ENCODE data around the gene CCN5. TPM values are rescaled to one million over a fixed set of nuclear protein-coding genes. Genes with fewer than 3 reads are reported as not detected.
"Not testable (repeated sequence)": the region's sequence is repeated elsewhere in the genome, so short reads cannot be mapped to it uniquely, and the experiment has no call there.

Gene CCN5
- polyA plus RNA-seq, 1 donor: 0.09 TPM

DNA sequence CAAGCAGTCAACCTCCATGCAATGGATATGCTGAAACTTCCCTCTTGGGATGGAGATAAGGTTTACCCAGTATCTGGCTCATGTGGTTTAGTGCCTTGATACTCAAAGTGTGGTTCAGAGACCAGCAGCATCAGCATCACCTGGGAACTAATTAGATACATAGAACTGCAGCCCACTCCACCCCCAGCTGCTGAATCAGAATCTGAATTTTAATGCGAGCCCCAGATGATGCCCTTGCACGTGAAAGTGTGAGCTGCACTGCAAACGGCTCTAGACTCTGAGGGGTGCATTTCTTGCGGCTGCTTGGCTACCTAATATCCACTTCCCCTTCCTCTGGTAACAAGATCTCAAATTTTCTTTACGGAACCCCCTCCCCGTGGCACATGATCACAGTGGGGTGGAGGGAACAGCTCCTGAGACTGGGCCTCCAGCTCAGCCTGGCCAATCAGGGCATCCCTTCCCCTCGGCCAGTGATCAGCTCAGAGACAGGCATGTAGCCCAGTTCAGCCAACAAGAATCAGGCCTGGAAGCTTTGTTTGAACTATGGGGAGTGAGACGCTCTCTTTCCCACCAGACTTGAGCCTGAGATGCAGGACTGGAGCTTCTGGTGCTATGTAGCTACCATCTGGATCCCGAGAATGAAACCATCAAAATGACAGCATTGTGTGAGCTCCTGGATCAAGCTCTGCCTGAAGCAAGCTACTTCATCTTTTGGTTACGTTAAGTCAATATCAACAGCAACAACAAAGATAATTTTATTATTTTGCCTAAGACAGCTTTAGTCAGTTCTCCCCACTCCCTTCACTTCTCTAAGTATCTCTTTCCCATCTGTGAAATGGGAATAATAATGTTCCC, 43.3 kb downstream of the CCN5 start:
- no peak for DNase-seq
- H3K4me1 ChIP-seq (ENCODE audit: control insufficient read depth, insufficient read depth, low read length): no peaks in the 10 kb centered on the region
- H3K27ac ChIP-seq (ENCODE audit: low read length): no peak overlapping the region
- H3K36me3 ChIP-seq (ENCODE audit: control insufficient read depth, insufficient read depth, low read length): no peaks in the 10 kb centered on the region
- H3K4me3 ChIP-seq (ENCODE audit: low read length): no peak overlapping the region
- H3K27me3 ChIP-seq (ENCODE audit: control insufficient read depth, insufficient read depth, low read length): no peaks in the 10 kb centered on the region
- 100% methylated on average over 1 of the region's 10 CpGs for WGBS (ENCODE audit: insufficient coverage, low lambda C conversion rate)
- H3K9me3 ChIP-seq (ENCODE audit: control insufficient read depth, low read depth, low read length): no peaks in the 10 kb centered on the region

DNA sequence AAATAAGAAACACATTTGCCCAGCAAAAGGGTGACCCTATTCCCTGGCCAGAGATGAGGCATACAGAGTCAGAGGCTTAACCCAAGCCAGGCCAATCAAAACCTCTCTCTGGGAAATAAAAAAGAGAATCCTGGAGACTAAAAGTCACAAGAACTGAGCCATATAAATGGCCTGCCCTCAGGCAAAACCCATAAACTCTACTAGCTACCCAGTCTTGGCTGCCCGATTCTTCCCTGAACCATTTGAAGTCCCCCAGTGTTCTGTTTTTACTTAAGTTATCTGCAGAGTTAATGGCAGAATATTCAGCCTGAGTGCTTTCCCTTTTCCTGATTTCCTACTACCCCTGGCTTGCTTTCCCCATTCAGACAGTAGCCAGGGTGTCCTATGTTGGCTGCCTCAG, 44.4 kb downstream of the CCN5 start:
- Histone ChIP-seq H3K27ac (ENCODE audit: low read length) (no peak overlapping the region), H3K4me3 (ENCODE audit: low read length) (no peak overlapping the region), H3K27me3 (ENCODE audit: control insufficient read depth, insufficient read depth, low read length) (no peaks in the 10 kb centered on the region), H3K36me3 (ENCODE audit: control insufficient read depth, insufficient read depth, low read length) (no peaks in the 10 kb centered on the region), H3K4me1 (ENCODE audit: control insufficient read depth, insufficient read depth, low read length) (no peaks in the 10 kb centered on the region), H3K9me3 (ENCODE audit: control insufficient read depth, low read depth, low read length) (no peaks in the 10 kb centered on the region)
- no CpG with 5 or more reads among the region's 1 CpG for WGBS (ENCODE audit: insufficient coverage, low lambda C conversion rate)
- DNase-seq: no peak

DNA sequence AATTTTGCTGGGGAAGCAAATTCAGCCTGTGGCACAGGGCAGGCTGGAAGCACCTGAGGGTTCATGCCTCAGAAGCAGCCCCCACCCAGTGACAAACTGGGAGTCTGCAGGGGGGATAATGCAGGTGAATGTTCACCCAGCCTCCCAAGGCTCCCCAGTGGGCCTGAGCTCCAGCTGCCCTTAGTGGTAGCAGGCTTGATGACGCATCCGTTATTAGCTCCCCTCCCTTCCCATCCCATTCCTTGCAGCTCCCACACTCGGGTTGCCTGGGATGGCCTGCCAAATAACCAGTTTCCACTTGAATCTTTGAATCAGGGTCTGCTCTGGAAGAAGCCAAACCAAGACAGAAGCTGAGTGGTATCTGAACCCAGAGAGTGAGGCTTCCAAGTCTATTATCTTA, 46.3 kb downstream of the CCN5 start:
- no peaks in the 10 kb centered on the region for H3K36me3 ChIP-seq (ENCODE audit: control insufficient read depth, insufficient read depth, low read length)
- no CpG with 5 or more reads among the region's 3 CpGs for WGBS (ENCODE audit: insufficient coverage, low lambda C conversion rate)
- no peak overlapping the region for H3K4me3 ChIP-seq (ENCODE audit: low read length)
- no peak overlapping the region for H3K27ac ChIP-seq (ENCODE audit: low read length)
- H3K9me3 ChIP-seq (ENCODE audit: control insufficient read depth, low read depth, low read length): no peaks in the 10 kb centered on the region
- H3K27me3 ChIP-seq (ENCODE audit: control insufficient read depth, insufficient read depth, low read length): no peaks in the 10 kb centered on the region
- H3K4me1 ChIP-seq (ENCODE audit: control insufficient read depth, insufficient read depth, low read length): no peaks in the 10 kb centered on the region
- no peak for DNase-seq

DNA sequence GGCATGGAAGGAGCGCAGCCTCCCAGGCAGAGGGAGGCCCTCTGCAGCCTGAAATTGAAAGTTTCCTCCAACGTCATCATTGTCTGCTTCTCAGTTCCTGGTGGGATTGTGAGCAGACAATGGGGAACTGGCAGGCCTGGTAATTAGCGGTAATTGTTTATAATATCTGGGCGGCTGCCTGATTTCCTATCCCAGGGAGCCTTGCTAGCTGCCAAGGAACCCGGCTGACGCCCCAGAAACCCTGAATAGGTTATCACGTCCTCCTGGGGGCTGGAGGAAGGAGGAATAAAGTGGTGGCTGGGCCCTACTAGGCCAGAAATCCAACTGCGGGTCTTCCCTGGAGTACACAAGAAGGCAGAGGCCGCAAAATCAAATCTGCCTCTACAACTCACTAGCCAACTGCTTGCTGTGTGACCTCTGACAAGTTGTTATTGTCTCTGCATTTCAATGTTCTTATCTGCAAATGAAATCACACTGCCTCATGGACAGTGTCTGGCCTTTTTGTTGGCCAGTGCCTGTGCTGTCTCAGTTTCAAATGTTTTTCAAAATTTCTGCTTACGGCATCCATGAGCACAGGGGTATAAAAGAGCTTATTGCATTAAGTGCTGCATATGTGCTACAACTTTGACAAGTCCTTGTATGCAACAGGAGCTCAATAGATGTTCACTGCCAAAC, 47.4 kb downstream of the CCN5 start:
- H3K9me3 ChIP-seq (ENCODE audit: control insufficient read depth, low read depth, low read length): no peaks in the 10 kb centered on the region

DNA sequence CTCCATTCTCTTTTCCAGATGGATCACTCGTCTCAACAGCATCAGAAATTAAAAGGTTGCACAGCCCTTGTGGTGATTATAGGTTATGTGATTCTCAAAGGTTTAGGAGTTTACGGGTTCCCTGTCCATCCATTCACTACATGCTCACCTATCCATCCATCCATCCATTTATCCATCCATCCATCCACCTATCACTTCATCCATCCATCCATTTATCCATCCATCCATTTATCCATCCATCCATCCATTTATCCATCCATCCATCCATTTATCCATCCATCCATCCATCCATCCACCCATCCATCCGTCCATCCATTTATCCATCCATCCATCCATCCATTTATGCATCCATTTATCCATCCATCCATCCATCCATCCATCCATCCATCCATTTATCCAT, 48.6 kb downstream of the CCN5 start:
- 100% methylated on average over 1 of the region's 3 CpGs for WGBS (ENCODE audit: insufficient coverage, low lambda C conversion rate)
- not testable (repeated sequence) for H3K27me3 ChIP-seq (ENCODE audit: control insufficient read depth, insufficient read depth, low read length); H3K27ac ChIP-seq (ENCODE audit: low read length); H3K4me1 ChIP-seq (ENCODE audit: control insufficient read depth, insufficient read depth, low read length); H3K9me3 ChIP-seq (ENCODE audit: control insufficient read depth, low read depth, low read length); H3K4me3 ChIP-seq (ENCODE audit: low read length); DNase-seq; H3K36me3 ChIP-seq (ENCODE audit: control insufficient read depth, insufficient read depth, low read length)

More for the DNA sequence above, 47.4 kb downstream of the CCN5 start:
- WGBS (ENCODE audit: insufficient coverage, low lambda C conversion rate): no CpG with 5 or more reads among the region's 10 CpGs
- no peaks in the 10 kb centered on the region for H3K27me3 ChIP-seq (ENCODE audit: control insufficient read depth, insufficient read depth, low read length)
- H3K36me3 ChIP-seq (ENCODE audit: control insufficient read depth, insufficient read depth, low read length): no peaks in the 10 kb centered on the region
- no peak overlapping the region for H3K4me3 ChIP-seq (ENCODE audit: low read length)
- DNase-seq: peak in 1 of 2 donors; percentile 33
- H3K27ac ChIP-seq (ENCODE audit: low read length): no peak overlapping the region
- H3K4me1 ChIP-seq (ENCODE audit: control insufficient read depth, insufficient read depth, low read length): no peaks in the 10 kb centered on the region

DNA sequence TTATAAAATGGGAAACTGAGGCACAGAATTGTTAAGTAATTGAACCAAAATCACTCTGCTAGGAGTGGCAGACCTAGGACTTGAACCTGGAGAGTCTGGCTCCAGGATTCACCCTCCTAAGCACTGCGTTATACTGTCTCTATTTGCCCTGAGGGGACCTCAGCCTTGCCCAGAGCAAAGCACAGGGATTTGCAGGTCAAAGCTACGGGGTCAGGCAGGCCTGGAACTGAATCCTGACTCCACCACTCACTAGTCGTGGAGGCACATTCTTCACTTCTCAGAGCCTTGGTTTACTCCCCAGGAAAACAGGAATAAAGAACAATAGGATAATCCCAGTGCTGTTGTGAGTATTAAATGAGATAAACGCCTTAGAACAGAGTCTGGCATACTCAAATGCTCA, 49.9 kb downstream of the CCN5 start:
- no peak for DNase-seq
- 86% methylated on average over 1 of the region's 4 CpGs for WGBS (ENCODE audit: insufficient coverage, low lambda C conversion rate)
- H3K4me3 ChIP-seq (ENCODE audit: low read length): no peak overlapping the region
- H3K4me1 ChIP-seq (ENCODE audit: control insufficient read depth, insufficient read depth, low read length): no peaks in the 10 kb centered on the region
- H3K9me3 ChIP-seq (ENCODE audit: control insufficient read depth, low read depth, low read length): no peaks in the 10 kb centered on the region
- peaks cover 2% of the 10 kb centered on the region for H3K36me3 ChIP-seq (ENCODE audit: control insufficient read depth, insufficient read depth, low read length)
- H3K27ac ChIP-seq (ENCODE audit: low read length): no peak overlapping the region
- H3K27me3 ChIP-seq (ENCODE audit: control insufficient read depth, insufficient read depth, low read length): no peaks in the 10 kb centered on the region

DNA sequence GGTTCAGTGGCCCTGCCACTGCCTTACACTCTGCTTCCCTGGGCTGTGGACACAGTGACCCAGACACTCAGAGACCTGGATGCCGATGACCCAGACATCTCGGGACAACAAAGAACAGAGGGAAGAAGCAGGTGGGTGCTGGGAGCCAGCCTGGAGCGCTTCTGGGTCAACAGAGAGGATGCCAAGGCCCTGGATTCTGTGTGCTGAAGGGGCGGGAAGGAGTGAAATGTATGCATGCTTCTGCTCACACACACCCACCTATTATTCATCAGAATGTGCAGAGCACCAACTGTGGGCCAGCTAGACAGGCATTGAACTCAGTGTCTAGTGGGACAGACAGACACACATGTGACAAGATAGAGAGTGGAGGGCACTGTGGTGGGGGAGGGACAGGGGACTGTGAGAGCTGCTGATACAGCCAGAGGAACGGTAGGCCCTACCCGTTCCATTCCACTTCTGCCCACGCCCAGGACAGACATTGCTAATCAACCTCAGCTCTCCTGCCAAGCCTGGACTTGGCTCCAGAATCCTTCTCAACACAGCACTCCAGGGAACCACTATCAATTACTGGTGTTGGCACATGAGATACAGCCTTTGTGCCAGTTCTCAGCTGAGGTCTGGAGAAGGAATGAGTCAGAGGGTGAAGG, 50.7 kb downstream of the CCN5 start:
- DNase-seq: no peak
- Histone ChIP-seq H3K4me1 (ENCODE audit: control insufficient read depth, insufficient read depth, low read length) (no peaks in the 10 kb centered on the region), H3K4me3 (ENCODE audit: low read length) (no peak overlapping the region), H3K27me3 (ENCODE audit: control insufficient read depth, insufficient read depth, low read length) (no peaks in the 10 kb centered on the region), H3K36me3 (ENCODE audit: control insufficient read depth, insufficient read depth, low read length) (peaks cover 4% of the 10 kb centered on the region), H3K27ac (ENCODE audit: low read length) (no peak overlapping the region), H3K9me3 (ENCODE audit: control insufficient read depth, low read depth, low read length) (no peaks in the 10 kb centered on the region)
- no CpG with 5 or more reads among the region's 7 CpGs for WGBS (ENCODE audit: insufficient coverage, low lambda C conversion rate)

DNA sequence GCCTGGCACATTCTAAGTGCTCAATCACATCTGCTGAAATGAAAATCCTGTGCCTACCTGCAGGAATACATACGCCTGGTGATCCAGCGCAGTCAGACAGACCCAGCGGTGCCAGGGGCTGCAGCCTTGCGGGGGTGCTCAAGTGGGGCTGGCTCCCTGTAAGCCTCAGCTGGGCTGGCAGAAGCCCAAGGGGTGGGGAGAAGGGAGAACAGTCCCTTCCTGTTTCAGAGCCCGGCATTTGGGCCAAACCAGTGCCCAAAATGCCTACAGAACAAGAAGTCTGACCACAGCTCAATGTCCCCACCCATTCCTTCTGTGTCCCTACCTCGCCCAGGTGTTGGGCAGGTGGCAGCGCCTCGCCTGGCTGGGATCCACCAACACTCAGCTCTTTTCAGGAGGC, 53.1 kb downstream of the CCN5 start:
- Histone ChIP-seq H3K27me3 (ENCODE audit: control insufficient read depth, insufficient read depth, low read length) (no peaks in the 10 kb centered on the region), H3K27ac (ENCODE audit: low read length) (no peak overlapping the region), H3K4me3 (ENCODE audit: low read length) (no peak overlapping the region), H3K4me1 (ENCODE audit: control insufficient read depth, insufficient read depth, low read length) (no peaks in the 10 kb centered on the region), H3K36me3 (ENCODE audit: control insufficient read depth, insufficient read depth, low read length) (peaks cover 6% of the 10 kb centered on the region), H3K9me3 (ENCODE audit: control insufficient read depth, low read depth, low read length) (no peaks in the 10 kb centered on the region)
- no peak for DNase-seq
- WGBS (ENCODE audit: insufficient coverage, low lambda C conversion rate): no CpG with 5 or more reads among the region's 8 CpGs

DNA sequence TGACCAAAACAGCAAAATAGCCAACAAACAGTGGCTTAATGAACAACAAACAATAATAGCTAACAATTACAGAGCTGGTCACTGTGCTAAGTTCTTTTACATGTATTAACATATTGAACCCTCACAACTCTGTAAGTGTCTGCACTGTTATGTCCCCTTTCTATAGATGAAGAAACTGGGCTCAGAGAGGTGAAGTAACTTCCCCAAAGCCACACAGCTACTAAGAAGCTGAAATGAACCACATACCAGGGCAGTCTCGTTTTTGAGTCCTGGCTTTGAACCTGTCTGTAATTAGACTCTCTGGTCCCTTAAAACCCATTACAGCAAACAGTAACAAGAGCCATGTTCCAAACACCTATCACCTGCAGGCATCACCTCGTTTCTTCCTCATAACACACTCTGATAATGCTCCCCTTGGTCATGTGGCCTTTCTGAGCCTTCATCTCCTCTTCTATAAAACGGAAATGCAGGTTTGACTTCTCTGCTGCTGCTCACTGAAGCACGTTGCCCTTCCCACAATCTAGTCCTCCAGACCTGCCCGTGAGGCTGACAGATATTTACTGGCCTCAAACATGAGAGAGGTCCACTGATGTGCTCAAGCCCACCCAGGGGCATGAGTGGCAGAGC, 53.8 kb downstream of the CCN5 start:
- no peak overlapping the region for H3K27ac ChIP-seq (ENCODE audit: low read length)
- 60% methylated on average over 1 of the region's 5 CpGs for WGBS (ENCODE audit: insufficient coverage, low lambda C conversion rate)
- no peak overlapping the region for H3K4me3 ChIP-seq (ENCODE audit: low read length)
- H3K9me3 ChIP-seq (ENCODE audit: control insufficient read depth, low read depth, low read length): no peaks in the 10 kb centered on the region
- no peak for DNase-seq
- H3K4me1 ChIP-seq (ENCODE audit: control insufficient read depth, insufficient read depth, low read length): no peaks in the 10 kb centered on the region
- H3K27me3 ChIP-seq (ENCODE audit: control insufficient read depth, insufficient read depth, low read length): no peaks in the 10 kb centered on the region
- H3K36me3 ChIP-seq (ENCODE audit: control insufficient read depth, insufficient read depth, low read length): peaks cover 6% of the 10 kb centered on the region

DNA sequence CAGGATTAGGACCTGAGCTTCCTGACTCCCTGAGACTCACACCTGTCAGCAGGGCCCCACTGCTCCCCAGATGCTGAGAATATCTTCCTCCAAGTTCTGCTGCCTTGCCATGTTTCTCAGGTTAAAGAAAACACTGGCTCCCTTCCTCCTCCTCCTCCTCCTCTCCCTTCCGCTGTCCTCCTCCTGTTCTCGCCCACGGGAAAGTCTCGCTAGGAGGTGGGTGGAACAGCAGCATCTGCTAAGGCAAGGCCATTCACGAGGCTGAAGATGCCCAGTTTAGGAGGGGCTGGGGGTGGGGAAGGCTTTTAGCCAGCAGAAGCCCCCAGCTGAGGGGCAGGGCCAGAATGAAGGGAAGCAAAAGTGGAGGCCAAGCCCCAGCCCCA, 54.3 kb downstream of the CCN5 start:
- no peaks in the 10 kb centered on the region for H3K4me1 ChIP-seq (ENCODE audit: control insufficient read depth, insufficient read depth, low read length)
- DNase-seq: no peak
- no peak overlapping the region for H3K4me3 ChIP-seq (ENCODE audit: low read length)
- H3K27ac ChIP-seq (ENCODE audit: low read length): no peak overlapping the region
- WGBS (ENCODE audit: insufficient coverage, low lambda C conversion rate): no CpG with 5 or more reads among the region's 5 CpGs
- no peaks in the 10 kb centered on the region for H3K27me3 ChIP-seq (ENCODE audit: control insufficient read depth, insufficient read depth, low read length)
- peaks cover 6% of the 10 kb centered on the region for H3K36me3 ChIP-seq (ENCODE audit: control insufficient read depth, insufficient read depth, low read length)
- no peaks in the 10 kb centered on the region for H3K9me3 ChIP-seq (ENCODE audit: control insufficient read depth, low read depth, low read length)

All from large intestine (tissue), 3 donors.